Ovary (tissue), 9 donors: ENCODE results near the gene CYTIP. TPM values are rescaled to one million over a fixed set of nuclear protein-coding genes. Genes with fewer than 3 reads are reported as not detected.

ENCODE experiments used
- DNase-seq, 5 donors: peaks; one replicate each; pipeline ENCODE4 v3.0.0-alpha.2; 2019 to 2020
- H3K27ac ChIP-seq, 2 donors: fragments of 200-600 bp; one replicate each; pipeline versions ENCODE4 v1.5.1 to v1.8.0; 2019 to 2022
- H3K27me3 ChIP-seq: fragments of 200-600 bp; one replicate; pipeline ENCODE4 v1.8.0; 2022
- H3K36me3 ChIP-seq: fragments of 200-600 bp; sonication (generic); one replicate; pipeline ENCODE4 v1.5.1; 2019
- H3K4me1 ChIP-seq: one replicate; pipeline ENCODE4 v1.8.1; 2013; ENCODE audit warnings: mild to moderate bottlenecking, moderate library complexity; ENCODE audit not compliant: insufficient read depth
- H3K4me3 ChIP-seq: fragments of 200-600 bp; sonication (generic); one replicate; pipeline ENCODE4 v1.5.1; 2017
- H3K9me3 ChIP-seq, 2 donors: fragments of 200-600 bp in 1 of 2; sonication (generic) in 1 of 2; one replicate each; pipeline versions ENCODE4 v1.5.1 to v1.8.1; 2013 to 2019; ENCODE audit warnings: mild to moderate bottlenecking in 1 of 2, moderate library complexity in 1 of 2
- EP300 ChIP-seq: sonication (generic); formaldehyde crosslinking; IDR thresholded peaks from one replicate; pipeline ENCODE4 v1.6.1; 2017; ENCODE audit warnings: antibody characterized with exemption
- POLR2A ChIP-seq: fragments of 450-650 bp; IDR thresholded peaks from one replicate; pipeline ENCODE4 v1.6.1; 2017; ENCODE audit warnings: antibody characterized with exemption, mild to moderate bottlenecking, moderate library complexity
- WGBS, 3 donors: extraction: QIAGEN DNeasy Blood & Tissue Kit in 1 of 3; methylation state at CpG; one replicate each; pipeline versions ENCODE4 v1.1.5 to v1.1.7; 2013 to 2017; 5-methylcytosine and 5-hydroxymethylcytosine counted together
- intact Hi-C, 4 donors: fragments of 100-400 bp; cut with DNase I; formaldehyde crosslinking; loops; one replicate each; pipeline versions ENCODE4 v1.11.0 to v1.15.1; 2022 to 2023
- polyA plus RNA-seq, 2 donors: library from polyadenylated mRNA; stranded (reverse); fragments of 200-250 nt in 1 of 2; fragments of 350-450 nt in 1 of 2; fragmentation: Illumina TruSeq in 1 of 2; extraction: RNeasy Lipid Tissue Mini Kit (QIAGEN cat#74804) in 1 of 2; gene quantifications; one replicate each; pipeline ENCODE4 v1.2.3, GENCODE V29; 2013 to 2014
- total RNA-seq, 7 donors: library from RNA; depleted of rRNA in 2 of 7; stranded (reverse); fragments of >200 nt in 2 of 7; fragmentation: NEBNext Ultra II Directional in 3 of 7; extraction: Animal tissue kit (Norgen Biotek cat#: 25700) in 3 of 7; gene quantifications; one replicate each; pipeline versions ENCODE4 v1.1.0 to v1.2.4, GENCODE V29; 2016 to 2023
- TF ChIP-seq, protein P1 (sequence below), 3 donors: fragments of 450-650 bp in 2 of 3; fragments of 200-600 bp in 1 of 3; IDR thresholded peaks; one replicate each; pipeline versions ENCODE4 v1.5.1 to v1.8.0; 2016 to 2022; ENCODE audit warnings: antibody characterized with exemption in 3 of 3, mild to moderate bottlenecking in 1 of 3
- donor health status: DM: no; HTN: no; CAD: no; lungs with moderate emphysema.
- donor health status: DM: no; HTN: no; CAD: no.
- donor health status: Bipolar disorder and iron deficiency.
- donor health status: DM: yes; HTN: yes; CAD: no.
- donor health status: DM: no; HTN: no; CAD: no.
- donor health status: DM: yes; HTN: yes; CAD: no.

The CYTIP gene
- total and polyA plus RNA-seq, 9 donors, result 0.66 to 6.1 (median 2.7) TPM

DNA sequence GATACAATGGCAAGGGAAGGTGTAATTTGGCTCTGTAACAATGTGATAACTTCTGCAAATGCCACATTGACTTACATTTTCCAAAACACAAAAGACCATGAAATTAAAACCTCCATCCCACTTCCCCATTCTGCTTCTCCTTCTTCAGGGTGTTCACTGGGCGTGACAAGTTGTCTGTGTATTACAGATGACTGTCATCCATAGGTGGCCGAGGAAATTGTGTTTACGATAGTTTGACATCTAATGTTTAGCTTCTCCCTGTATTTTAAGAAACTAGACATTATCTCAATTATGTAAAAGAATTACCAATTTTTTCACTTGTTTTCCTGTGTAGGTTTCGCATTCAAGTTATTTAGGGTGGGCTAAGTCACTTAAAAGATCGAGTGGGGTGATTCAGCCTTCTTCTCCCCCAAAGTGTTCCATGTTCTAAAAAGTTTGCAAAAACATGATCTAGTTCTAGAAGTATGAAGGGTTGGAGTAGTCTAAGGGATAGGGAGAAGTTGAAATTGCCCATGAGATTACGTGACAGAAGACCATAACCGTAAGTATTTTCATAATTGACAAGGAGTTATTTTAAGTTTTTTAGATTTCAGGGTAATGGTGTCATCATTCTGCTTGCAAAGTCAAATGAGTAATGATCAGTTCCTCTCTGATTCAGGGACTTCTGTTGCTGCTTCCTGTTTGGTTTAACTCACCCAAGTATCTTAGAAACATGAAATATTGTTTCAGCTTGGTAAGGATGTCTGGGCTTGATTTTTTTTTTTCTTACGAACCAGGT lies 25.2 kb upstream of the CYTIP start:
- Histone ChIP-seq H3K9me3 (no peaks in the 10 kb centered on the region), H3K36me3 (no peaks in the 10 kb centered on the region), H3K27ac (no peak overlapping the region), H3K4me1 (no peaks in the 10 kb centered on the region), H3K27me3 (no peaks in the 10 kb centered on the region), H3K4me3 (no peak overlapping the region)
- intact Hi-C loops, result no loop called here
- no peak for DNase-seq
- TF ChIP-seq, protein P1, sequence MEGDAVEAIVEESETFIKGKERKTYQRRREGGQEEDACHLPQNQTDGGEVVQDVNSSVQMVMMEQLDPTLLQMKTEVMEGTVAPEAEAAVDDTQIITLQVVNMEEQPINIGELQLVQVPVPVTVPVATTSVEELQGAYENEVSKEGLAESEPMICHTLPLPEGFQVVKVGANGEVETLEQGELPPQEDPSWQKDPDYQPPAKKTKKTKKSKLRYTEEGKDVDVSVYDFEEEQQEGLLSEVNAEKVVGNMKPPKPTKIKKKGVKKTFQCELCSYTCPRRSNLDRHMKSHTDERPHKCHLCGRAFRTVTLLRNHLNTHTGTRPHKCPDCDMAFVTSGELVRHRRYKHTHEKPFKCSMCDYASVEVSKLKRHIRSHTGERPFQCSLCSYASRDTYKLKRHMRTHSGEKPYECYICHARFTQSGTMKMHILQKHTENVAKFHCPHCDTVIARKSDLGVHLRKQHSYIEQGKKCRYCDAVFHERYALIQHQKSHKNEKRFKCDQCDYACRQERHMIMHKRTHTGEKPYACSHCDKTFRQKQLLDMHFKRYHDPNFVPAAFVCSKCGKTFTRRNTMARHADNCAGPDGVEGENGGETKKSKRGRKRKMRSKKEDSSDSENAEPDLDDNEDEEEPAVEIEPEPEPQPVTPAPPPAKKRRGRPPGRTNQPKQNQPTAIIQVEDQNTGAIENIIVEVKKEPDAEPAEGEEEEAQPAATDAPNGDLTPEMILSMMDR (IDR thresholded peaks at IDR 0.05), result no peak
- TF ChIP-seq EP300, result no peak
- WGBS, 3 donors, result 75 to 80% (median 78%) methylated on average over 8 of the region's 8 CpGs

DNA sequence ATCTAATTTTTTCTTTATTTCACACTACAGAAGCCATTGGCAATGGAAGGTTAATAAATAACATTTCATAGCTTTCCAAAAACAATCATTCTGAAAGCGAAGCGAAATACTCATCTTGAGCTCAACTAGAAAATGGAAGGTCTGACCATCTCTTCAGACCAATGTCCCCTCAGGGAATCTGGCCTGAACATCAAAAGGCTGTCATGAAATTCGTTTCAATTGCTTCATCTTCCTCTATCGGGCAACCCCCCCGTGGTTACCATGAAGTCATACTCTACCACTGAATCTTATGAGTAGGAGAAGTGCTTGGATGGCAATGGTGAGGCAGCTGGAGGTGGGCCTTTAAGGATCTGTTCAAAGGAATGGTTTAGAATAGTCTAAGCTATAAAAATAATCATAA lies 22.9 kb upstream of the CYTIP start:
- Histone ChIP-seq H3K4me3 (no peak overlapping the region), H3K36me3 (no peaks in the 10 kb centered on the region), H3K27me3 (no peaks in the 10 kb centered on the region), H3K9me3 (no peaks in the 10 kb centered on the region), H3K4me1 (no peaks in the 10 kb centered on the region), H3K27ac (no peak overlapping the region)
- WGBS, 3 donors, result 86 to 91% (median 89%) methylated on average over 5 of the region's 5 CpGs
- TF ChIP-seq POLR2A (no peak), EP300 (no peak)
- TF ChIP-seq, protein P1 (IDR thresholded peaks at IDR 0.05), result no peak
- intact Hi-C loops, result no loop called here
- DNase-seq, result no peak

DNA sequence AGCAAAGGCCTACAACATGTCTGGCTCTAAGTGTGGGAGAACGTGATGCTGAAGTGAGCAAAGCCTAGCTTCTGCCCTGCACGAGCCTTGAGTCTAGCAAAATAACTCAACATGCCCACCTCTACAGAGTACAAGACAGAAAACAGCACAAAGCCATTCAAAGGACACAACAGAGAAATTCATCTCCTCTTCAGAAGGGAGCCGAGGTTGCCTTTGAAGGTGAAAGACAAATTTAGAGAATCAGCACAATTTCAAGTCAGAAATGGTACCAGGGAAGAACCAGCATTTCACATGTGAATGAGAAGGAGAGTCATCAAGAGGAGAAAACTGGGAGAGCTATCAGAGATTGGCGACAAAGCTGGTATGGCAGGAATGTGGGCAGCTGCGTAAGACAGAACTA lies 21.7 kb upstream of the CYTIP start:
- no peak for DNase-seq
- Histone ChIP-seq H3K4me1 (no peaks in the 10 kb centered on the region), H3K4me3 (no peak overlapping the region), H3K27me3 (no peaks in the 10 kb centered on the region), H3K36me3 (no peaks in the 10 kb centered on the region), H3K27ac (no peak overlapping the region), H3K9me3 (no peaks in the 10 kb centered on the region)
- intact Hi-C loops, result no loop called here
- TF ChIP-seq EP300, result no peak
- TF ChIP-seq POLR2A, result no peak
- TF ChIP-seq, protein P1 (IDR thresholded peaks at IDR 0.05), result no peak
- WGBS, 3 donors, result 89 to 91% (median 90%) methylated on average over 5 of the region's 5 CpGs

DNA sequence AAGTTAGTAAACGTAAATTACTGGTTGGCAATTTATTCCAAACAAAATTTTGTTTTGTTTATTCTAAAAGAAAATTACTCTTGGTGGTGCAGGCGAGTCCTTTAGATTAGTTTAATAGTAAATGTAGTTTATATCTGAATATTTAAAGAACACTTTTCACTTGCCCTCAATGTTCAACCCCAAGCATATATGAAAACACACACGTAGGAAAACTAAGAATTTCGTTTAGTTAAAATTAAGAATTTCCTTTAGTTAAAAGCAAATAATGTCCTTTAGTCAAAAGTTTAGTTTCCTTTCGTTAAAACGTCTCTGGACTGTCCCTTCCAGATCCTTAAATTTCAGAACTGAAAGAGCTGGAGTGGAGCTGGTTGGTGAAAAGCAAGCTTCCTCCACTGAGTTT lies 19.1 kb upstream of the CYTIP start:
- intact Hi-C loops, result no loop called here
- Histone ChIP-seq H3K27me3 (no peaks in the 10 kb centered on the region), H3K4me3 (no peak overlapping the region), H3K27ac (no peak overlapping the region), H3K9me3 (no peaks in the 10 kb centered on the region), H3K36me3 (no peaks in the 10 kb centered on the region), H3K4me1 (no peaks in the 10 kb centered on the region)
- TF ChIP-seq POLR2A (no peak), EP300 (no peak)
- TF ChIP-seq, protein P1 (IDR thresholded peaks at IDR 0.05), result no peak
- WGBS, 3 donors, result 51 to 69% (median 60%) methylated on average over 6 of the region's 6 CpGs
- no peak for DNase-seq
